HEK293 (cell line): ENCODE measurements around the gene PRSS23.
A peak's percentile ranks its signal among the peaks of the same experiment; 100 is the strongest.

Source experiments
- CTCF ChIA-PET: fragments of 350-600 bp; formaldehyde crosslinking; extraction: SDS; loops from one replicate; lab custom pipeline; 2021; ENCODE audit warnings: antibody characterized with exemption; lab: Yijun Ruan, JAX
- POLR2A ChIA-PET: fragments of 300-600 bp; formaldehyde crosslinking; extraction: SDS; loops from one replicate; lab custom pipeline; 2020; ENCODE audit warnings: antibody characterized with exemption, inconsistent platforms; lab: Yijun Ruan, JAX
- H3K27ac ChIP-seq: fragments of 200-500 bp; sonication (Bioruptor generic); 2 replicates; pipeline ENCODE4 v1.5.1; 2014; ENCODE audit warnings: low read depth, low read length, control low read depth, inconsistent platforms; ENCODE audit errors: extremely low read depth
- H3K36me3 ChIP-seq, 2 experiments: fragments of 200-500 bp in 1 of 2; sonication (Bioruptor generic) in 1 of 2; 1 replicate in 1 of 2; 2 replicates in 1 of 2; pipeline ENCODE4 v1.5.1; 2014 to 2017; ENCODE audit warnings: inconsistent platforms in 2 of 2, low read length in 2 of 2; ENCODE audit not compliant: control insufficient read depth in 2 of 2, insufficient read depth in 1 of 2
- H3K4me1 ChIP-seq: fragments of 200-500 bp; sonication (Bioruptor generic); 2 replicates; pipeline ENCODE4 v1.5.1; 2014; ENCODE audit warnings: mild to moderate bottlenecking, low read length, inconsistent platforms; ENCODE audit not compliant: control insufficient read depth, insufficient read depth
- H3K4me3 ChIP-seq: 2 replicates; pipeline ENCODE4 v1.5.1; 2011; ENCODE audit warnings: low read depth, mild to moderate bottlenecking, control low read depth, low read length, moderate library complexity
- H3K9me3 ChIP-seq: fragments of 200-500 bp; sonication (Bioruptor generic); 2 replicates; pipeline ENCODE4 v1.5.1; 2014; ENCODE audit warnings: low read depth, low read length, inconsistent platforms; ENCODE audit not compliant: control insufficient read depth, insufficient read depth
- HOXA7 ChIP-seq: sonication (generic); formaldehyde crosslinking; IDR thresholded peaks from 2 replicates; pipeline ENCODE4 v1.8.1; 2022; ENCODE audit warnings: missing genetic modification reagents, borderline replicate concordance
- INSM2 ChIP-seq: fragments of 450-650 bp; formaldehyde crosslinking; IDR thresholded peaks from 2 replicates; pipeline ENCODE4 v1.5.1; 2016; ENCODE audit warnings: missing biosample characterization, missing genetic modification characterization
- MZF1 ChIP-seq: fragments of 450-650 bp; formaldehyde crosslinking; IDR thresholded peaks from 2 replicates; pipeline ENCODE4 v1.5.1; 2017; ENCODE audit warnings: missing biosample characterization, missing genetic modification characterization, borderline replicate concordance
- REST ChIP-seq: fragments of 450-650 bp; formaldehyde crosslinking; IDR thresholded peaks from 2 replicates; pipeline ENCODE4 v1.5.1; 2016; ENCODE audit warnings: missing biosample characterization, missing genetic modification characterization
- TSHZ1 ChIP-seq: fragments of 450-650 bp; formaldehyde crosslinking; IDR thresholded peaks from 2 replicates; pipeline ENCODE4 v1.5.1; 2016; ENCODE audit warnings: missing biosample characterization, missing genetic modification characterization, borderline replicate concordance
- YY1 ChIP-seq: fragments of 450-650 bp; formaldehyde crosslinking; IDR thresholded peaks from 2 replicates; pipeline ENCODE4 v1.5.1; 2018; ENCODE audit warnings: missing biosample characterization, missing genetic modification characterization
- ZBTB20 ChIP-seq: fragments of 450-650 bp; formaldehyde crosslinking; IDR thresholded peaks from 2 replicates; pipeline ENCODE4 v1.5.1; 2016; ENCODE audit warnings: missing biosample characterization, missing genetic modification characterization
- ZBTB26 ChIP-seq: fragments of 450-650 bp; formaldehyde crosslinking; optimal IDR thresholded peaks from 2 replicates; pipeline ENCODE3; 2016; ENCODE audit warnings: missing biosample characterization, mild to moderate bottlenecking, missing genetic modification characterization
- ZNF202 ChIP-seq: fragments of 450-650 bp; formaldehyde crosslinking; IDR thresholded peaks from 2 replicates; pipeline ENCODE4 v1.5.1; 2016; ENCODE audit warnings: missing biosample characterization, missing genetic modification characterization, borderline replicate concordance
- ZNF391 ChIP-seq: fragments of 450-650 bp; formaldehyde crosslinking; IDR thresholded peaks from 2 replicates; pipeline ENCODE4 v1.5.1; 2016; ENCODE audit warnings: low read depth, missing biosample characterization, missing genetic modification characterization, borderline replicate concordance
- ZNF48 ChIP-seq: fragments of 450-650 bp; formaldehyde crosslinking; IDR thresholded peaks from 2 replicates; pipeline ENCODE4 v1.5.1; 2016; ENCODE audit warnings: missing biosample characterization, missing genetic modification characterization
- ZNF488 ChIP-seq: fragments of 450-650 bp; formaldehyde crosslinking; IDR thresholded peaks from 2 replicates; pipeline ENCODE4 v1.5.1; 2016; ENCODE audit warnings: missing biosample characterization, missing genetic modification characterization
- ZNF510 ChIP-seq: fragments of 450-650 bp; formaldehyde crosslinking; IDR thresholded peaks from 2 replicates; pipeline ENCODE4 v1.5.1; 2018; ENCODE audit warnings: mild to moderate bottlenecking, missing genetic modification characterization, missing biosample characterization; ENCODE audit not compliant: insufficient replicate concordance
- ZNF600 ChIP-seq: fragments of 450-650 bp; formaldehyde crosslinking; IDR thresholded peaks from 2 replicates; pipeline ENCODE4 v1.5.1; 2016; ENCODE audit warnings: missing biosample characterization, missing genetic modification characterization
- ZNF660 ChIP-seq: fragments of 450-650 bp; IDR thresholded peaks from 2 replicates; pipeline ENCODE4 v1.5.1; 2018; ENCODE audit warnings: missing biosample characterization, mild to moderate bottlenecking, missing genetic modification characterization
- ZSCAN18 ChIP-seq: fragments of 450-650 bp; formaldehyde crosslinking; IDR thresholded peaks from 2 replicates; pipeline ENCODE4 v1.5.1; 2016; ENCODE audit warnings: missing biosample characterization, missing genetic modification characterization
- ZSCAN23 ChIP-seq: fragments of 450-650 bp; formaldehyde crosslinking; IDR thresholded peaks from 2 replicates; pipeline ENCODE4 v1.5.1; 2016; ENCODE audit warnings: missing biosample characterization, missing genetic modification characterization

PRSS23 gene

GRCh38 chr11:86811637-86812321 is 11.4 kb downstream of the PRSS23 start (continued):
- TF ChIP-seq INSM2 (tag by site-specific recombination) (no peak), TSHZ1 (tag by site-specific recombination) (no peak), ZBTB20 (tag by site-specific recombination) (0 out of 2 replicates have a peak, but pooled peaks have one; percentile 18), HOXA7 (CRISPR knock-in tag) (no peak), ZBTB26 (tag by site-specific recombination) (no peak)
- TF ChIP-seq, all 188 proteins: peak for 6

GRCh38 chr11:86812322-86812670 is 12.0 kb downstream of the PRSS23 start:
- Histone ChIP-seq H3K4me3 (no peak overlapping the region), H3K4me1 (peaks cover 3% of the 10 kb centered on the region; the same call in 1 of the 2 replicates), H3K9me3 (no peaks in the 10 kb centered on the region), H3K36me3 (peaks cover 0 to 15% of the 10 kb centered on the region in 2 experiments; a peak in 1 of 3 replicates), H3K27ac (no peak overlapping the region)
- ChIA-PET POLR2A (interaction anchor here (0.7 to 3.4 kb wide), 3 partner anchors 12 to 117 kb away, joined by 3 to 10 read pairs (median 3); partner anchors contain the start of gene PRSS23), CTCF (interaction anchor here (1.1 to 2.7 kb wide), 5 partner anchors 9 to 452 kb away, joined by 4 to 15 read pairs (median 4); no protein-coding TSS in a partner anchor)
- TF ChIP-seq ZNF48 (tag by site-specific recombination) (no peak), ZNF488 (no peak)

- CTCF ChIA-PET: interaction anchor here (1.1 to 2.7 kb wide), 3 partner anchors 57 to 356 kb away, joined by 4 to 15 read pairs (median 10); no protein-coding TSS in a partner anchor
- no peaks in the 10 kb centered on the region for H3K9me3 ChIP-seq
- POLR2A ChIA-PET: interaction anchor here (0.6 kb wide), 1 partner anchor 70 kb away, joined by 3 read pairs; no protein-coding TSS in a partner anchor
- no peak overlapping the region for H3K27ac ChIP-seq
- peaks cover 0 to 8% of the 10 kb centered on the region in 2 experiments; a peak in 1 of 3 replicates for H3K36me3 ChIP-seq
- H3K4me3 ChIP-seq: no peak overlapping the region
- H3K4me1 ChIP-seq: peaks cover 3% of the 10 kb centered on the region
- no peak for TF ChIP-seq REST
- TF ChIP-seq ZNF600 (tag by site-specific recombination): no peak
- no peak for TF ChIP-seq ZSCAN23 (tag by site-specific recombination)
- no peak for TF ChIP-seq YY1 (tag by site-specific recombination)
- TF ChIP-seq ZNF391: no peak
- TF ChIP-seq ZSCAN18: no peak
- TF ChIP-seq ZNF202 (tag by site-specific recombination): no peak
- TF ChIP-seq ZNF488: no peak
- no peak for TF ChIP-seq ZNF660
- no peak for TF ChIP-seq MZF1 (tag by site-specific recombination)
- TF ChIP-seq ZNF510: no peak
Measured at GRCh38 chr11:86812981-86813380, 12.6 kb downstream of the PRSS23 start.
